Renal cortical epithelial cell (primary cell): ENCODE data around the gene DDAH2. TPM values are rescaled to one million over a fixed set of nuclear protein-coding genes. Genes with fewer than 3 reads are reported as not detected.
A peak's percentile ranks its signal among the peaks of the same experiment; 100 is the strongest.

Experiments used
- DNase-seq: peaks from one replicate; pipeline ENCODE4 v3.0.0-alpha.2; 2011; ENCODE audit warnings: low read depth
- total RNA-seq: library from RNA; depleted of rRNA; stranded (reverse); fragments of >200 nt; gene quantifications from 2 replicates; pipeline ENCODE4 v1.2.3, GENCODE V29; 2014

The DDAH2 gene, protein sequence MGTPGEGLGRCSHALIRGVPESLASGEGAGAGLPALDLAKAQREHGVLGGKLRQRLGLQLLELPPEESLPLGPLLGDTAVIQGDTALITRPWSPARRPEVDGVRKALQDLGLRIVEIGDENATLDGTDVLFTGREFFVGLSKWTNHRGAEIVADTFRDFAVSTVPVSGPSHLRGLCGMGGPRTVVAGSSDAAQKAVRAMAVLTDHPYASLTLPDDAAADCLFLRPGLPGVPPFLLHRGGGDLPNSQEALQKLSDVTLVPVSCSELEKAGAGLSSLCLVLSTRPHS
- total RNA-seq, result 101 and 121 TPM in 2 replicates

DNA sequence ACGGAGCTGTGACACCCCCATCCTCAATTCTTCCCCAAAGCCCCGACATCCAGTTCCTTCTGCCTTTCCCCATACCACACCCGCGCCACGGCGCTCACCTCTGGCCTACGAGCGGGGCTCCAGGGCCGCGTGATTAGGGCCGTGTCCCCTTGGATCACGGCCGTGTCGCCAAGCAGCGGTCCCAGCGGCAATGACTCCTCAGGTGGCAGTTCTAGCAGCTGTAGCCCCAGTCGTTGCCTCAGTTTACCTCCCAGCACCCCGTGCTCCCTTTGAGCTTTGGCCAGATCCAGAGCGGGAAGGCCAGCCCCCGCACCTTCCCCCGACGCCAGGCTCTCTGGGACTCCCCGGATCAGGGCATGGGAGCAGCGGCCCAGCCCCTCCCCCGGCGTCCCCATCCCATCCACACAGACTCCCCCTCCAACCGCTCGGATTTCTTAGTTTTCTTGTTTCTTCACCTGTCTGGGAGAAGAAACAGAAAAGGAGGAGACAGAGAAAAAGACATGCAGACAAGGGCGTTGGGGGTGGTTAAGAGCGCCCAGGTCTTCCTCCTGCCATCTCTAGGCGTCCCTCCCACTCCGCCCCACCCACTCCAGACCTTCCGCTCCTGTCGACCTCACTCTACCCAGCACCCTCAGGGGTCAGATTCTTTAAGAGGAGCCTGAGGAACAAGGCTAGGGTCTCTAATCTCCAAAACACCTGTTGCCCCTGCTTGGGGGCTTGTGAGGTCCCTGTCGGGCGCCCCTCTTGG lies at the start of gene DDAH2:
DDAH2 (minus strand) TSS at position 533 of the 748 bp plus-strand sequence; CDS start at position 395, 138 bp downstream.
- DNase-seq, result no peak

DNA sequence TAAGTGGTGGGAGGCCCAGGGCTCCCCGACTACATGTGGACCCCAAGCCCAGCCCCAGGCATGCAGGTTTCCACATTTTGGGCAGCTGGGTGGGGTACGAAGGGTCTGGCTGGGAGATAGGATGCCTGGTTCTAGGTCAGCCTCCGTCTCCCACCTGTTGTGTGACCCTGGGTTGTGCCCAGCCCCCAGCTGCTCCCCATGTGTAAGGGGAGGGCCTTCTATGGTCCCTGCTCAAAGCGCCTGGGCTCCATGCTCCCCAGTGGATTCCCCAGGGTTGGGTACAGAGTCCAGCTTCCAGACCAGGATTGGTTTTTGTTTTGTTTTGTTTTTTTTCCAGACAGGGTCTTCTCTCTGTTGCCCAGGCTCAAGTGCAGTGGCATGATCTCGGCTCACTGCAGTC lies 49.1 kb upstream of the DDAH2 start:
- no peak for DNase-seq

DNA sequence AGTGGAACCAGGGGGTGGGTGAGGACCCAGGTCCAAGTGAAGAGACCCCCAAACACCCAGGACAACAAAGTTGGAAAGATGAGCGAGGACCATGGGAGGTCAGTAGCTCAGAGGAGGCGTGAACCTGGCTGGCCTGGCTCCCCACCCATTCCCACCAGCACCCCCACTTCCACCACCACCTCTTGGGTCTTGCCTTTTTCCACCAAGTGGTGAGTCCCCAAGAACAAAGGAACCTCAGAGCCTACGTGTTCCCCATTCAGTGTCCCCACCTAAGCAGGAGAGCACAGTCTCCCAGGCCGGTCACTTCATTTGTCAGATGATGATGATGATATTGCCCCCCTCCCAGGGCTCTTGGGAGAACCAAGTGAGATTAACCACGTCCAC lies 48.6 kb upstream of the DDAH2 start:
- no peak for DNase-seq

DNA sequence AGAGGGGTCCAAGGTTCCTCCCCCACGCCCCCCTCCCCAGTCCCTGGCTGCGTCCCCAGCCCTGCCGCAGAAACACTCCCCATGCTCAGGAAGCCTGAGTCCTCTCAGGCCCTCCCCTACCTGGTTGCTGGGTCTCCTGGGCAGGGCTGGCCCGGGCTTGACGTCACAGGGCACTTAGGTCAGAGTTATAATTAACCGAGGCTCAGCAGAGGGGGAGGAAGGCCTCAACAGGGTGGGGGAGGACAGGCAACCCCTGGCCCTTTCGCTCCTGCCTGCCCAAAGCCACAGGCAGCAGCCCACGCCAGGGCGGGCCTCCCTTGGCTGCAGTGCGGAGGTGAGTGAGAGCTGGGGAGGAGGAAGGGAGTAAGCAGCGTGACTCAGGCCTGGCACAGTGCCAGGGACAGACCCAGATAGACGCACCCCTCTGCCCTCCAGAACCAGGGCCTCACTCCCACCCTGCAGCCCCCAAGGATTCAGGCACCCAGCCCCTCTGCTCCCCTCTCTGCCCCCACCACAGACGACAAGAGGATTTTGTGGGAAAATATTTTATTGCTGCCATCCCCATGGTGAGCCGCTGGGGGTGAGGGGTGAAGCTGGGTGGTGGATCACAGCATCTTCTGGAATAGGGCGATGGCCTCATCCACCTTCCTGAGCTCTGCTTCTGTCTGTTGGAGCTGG lies 48.0 kb upstream of the DDAH2 start, which contains the start of gene VWA7:
VWA7 (minus strand) TSS at position 340 of the 678 bp plus-strand sequence. CDS start 549 bp downstream, outside the sequence.
- DNase-seq, result peak; percentile 95

DNA sequence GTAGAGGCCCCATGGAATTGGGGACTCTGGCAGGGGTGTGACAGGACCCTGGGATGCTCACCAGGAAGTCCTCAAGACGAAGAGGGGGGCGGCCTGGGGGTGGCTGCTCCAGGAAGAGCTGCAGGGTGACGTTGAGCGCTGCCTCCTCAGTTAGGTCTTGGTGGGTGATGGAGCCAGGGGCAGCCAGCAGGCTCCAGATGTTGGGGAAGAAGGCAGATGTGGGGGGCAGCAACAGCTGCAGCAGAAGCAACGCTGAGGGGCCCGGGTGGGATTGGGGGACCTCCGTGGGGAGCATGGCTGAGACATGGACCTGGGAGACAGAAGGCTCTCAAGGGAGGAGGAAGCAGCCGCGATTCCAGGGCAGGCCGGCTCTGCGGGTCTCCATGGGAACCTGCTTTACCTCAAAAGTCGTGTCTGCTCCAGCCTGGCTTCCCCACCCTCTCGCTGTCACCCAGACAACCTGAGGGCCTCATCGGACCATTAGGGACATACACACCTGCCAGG lies 47.4 kb upstream of the DDAH2 start:
- DNase-seq, result no peak

DNA sequence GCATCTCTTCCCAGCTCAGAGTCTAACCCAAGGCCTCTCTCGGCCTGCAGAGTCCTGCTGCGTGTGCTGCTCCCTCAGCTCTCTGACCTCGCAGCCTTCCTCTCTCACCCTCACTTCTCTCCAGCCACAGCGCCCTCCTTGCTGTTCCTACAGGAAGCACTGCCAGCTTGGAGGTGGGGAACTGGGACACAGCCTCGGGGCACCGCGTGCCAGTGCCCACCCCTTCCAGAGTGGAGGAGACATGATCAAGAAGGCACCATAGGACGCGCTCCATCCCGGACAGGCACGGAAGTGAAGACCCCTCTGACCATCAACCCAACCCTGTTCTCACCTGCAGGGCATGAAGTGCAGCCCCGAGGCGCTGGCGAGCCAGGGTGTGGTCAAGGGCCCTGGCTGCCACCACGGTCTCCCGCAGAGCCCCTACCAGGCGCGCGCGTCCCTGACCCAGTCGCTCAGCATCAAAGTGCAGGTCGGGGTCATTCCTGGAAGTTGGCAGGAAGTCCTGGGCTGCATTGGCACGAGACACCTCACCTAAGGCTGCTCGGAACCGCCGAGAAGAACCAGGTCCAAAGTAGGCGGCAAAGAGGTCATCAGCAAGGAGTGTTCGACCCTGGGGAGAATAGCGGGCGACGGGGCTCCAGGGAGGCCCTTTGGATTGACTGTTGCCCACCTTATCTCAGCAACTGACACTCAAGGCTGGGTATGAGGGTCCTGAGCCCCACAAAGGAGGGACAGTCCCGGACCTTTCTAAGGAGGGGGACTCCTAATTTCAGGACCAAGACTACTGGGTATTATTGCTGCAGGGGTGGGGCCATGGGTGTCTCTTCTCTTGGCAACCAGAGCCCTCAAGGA lies 46.8 kb upstream of the DDAH2 start:
- DNase-seq, result no peak

DNA sequence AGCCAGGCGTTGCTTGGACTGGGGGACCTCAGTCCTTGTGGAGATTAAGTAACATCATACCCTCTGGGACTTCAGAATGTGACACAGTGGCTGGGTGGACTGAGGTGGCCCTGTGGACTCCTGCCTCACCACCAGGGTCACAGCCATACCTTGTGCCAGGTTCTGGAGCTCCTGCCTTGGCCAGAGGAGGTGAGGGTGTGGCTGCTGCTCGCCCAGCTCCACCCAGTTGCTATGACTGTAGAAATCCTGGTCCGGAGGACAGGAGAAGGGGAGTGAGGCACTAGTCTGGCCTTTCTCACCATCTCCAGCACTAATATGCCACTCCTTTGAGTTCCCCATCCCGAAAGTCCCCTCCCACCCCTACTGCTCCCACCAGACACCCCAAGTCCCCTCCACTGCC lies 46.1 kb upstream of the DDAH2 start:
- DNase-seq, result no peak

DNA sequence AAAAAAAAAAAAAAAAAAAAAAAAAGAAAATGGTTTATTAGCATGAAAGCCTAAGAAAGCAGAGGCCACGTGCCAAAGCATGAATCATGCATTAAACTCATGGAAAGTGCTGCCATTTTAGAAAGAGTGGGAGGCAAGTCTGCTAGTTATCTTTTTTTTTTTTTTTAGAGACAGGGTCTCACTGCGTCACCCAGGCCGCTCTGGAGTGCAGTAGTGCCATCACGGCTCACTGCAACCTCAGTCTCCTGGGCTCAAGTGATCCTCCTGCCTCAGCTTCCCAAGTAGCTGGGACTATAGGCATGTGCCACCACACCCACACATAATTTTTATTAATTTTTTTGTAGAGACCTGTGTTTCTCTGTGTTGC lies 42.9 kb upstream of the DDAH2 start:
- no peak for DNase-seq

DNA sequence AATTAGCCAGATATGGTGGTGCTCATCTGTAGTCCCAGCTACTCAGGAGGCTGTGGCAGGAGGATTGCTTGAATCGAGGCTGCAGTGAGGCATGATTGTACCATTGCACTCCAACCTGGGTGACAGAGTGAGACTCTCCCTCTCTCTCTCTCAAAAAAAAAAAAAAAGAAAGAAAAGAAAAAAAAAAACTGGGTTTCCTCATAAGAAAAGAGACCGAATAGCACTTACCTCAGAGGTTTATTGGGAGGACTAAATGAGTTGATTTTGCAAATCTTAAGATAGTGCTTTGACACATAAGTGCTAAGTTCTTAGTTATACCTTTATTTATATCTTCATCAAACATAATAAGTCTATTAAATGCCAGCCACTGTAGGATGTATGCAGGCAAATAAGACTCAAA lies 41.8 kb upstream of the DDAH2 start:
- DNase-seq, result no peak

DNA sequence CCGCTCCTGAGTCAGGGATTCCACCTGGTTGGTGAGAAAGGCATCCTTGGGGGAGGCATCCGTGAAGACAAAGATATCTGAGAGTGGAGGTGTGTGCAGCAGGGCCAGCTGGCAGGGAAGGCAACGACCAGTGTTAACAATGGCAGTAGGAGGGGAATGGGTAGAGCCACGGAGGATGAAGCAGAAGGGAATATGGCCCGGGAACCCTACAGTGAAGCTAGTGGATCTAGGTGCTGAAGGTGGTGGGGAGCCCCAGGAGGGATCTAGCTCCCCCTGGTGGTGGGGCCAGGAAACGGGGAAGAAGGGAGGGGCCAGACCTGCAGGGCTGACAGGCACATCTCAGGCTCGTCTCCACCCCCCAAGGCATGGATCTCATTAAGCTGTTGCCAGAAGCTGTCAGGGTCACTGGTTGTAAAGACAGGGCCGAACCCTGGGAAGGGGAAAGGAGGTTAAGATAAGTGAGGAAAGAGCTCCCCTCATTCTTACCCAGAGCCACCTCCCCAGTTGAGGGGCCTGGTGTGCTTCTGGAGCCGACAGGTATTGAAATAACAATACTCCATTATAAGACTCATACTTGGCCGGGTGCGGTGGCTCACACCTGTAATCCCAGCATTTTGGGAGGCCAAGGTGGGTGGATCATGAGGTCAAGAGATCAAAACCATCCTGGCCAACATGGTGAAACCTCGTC lies 40.7 kb upstream of the DDAH2 start:
- DNase-seq, result peak; percentile 44

DNA sequence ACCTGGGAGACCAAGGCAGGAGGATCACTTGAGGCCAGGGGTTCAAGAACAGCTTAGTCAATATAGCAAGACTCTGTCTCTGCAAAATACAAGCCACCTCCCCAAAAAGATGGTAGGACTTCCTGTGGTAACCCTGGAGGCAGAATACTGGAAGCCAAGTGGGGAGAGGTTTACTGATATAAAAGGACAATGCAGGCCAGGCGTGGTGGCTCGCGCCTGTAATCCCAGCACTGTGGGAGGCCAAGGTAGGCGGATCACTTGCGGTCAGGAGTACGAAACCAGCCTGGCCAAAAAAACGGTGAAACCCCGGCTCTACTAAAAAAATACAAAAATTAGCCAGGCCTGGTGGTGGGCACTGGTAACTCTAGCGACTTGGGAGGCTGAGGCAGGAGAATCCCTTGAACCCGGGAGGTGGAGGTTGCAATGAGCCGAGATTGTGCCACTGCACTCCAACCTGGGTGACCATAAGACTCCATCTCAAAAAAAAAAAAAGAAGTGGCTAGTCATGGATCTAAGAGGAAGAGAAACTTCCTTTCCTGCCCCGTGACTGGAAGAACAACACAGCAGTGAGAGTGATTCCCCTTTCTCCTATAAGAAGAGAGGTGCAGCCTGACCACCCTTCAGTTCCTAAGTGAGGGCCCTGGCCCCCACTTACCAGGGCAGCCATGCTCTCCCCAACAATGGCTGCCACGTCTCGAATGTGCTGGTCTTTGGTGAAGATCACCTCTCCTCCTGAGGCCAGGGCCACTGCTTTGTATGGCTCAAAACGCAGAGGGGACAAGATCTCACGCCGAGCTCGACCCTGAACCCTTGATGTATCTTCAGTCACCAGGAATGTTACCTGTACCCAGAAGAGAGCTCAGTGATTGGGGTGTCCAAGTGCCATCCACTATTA lies 39.5 kb upstream of the DDAH2 start:
- no peak for DNase-seq

DNA sequence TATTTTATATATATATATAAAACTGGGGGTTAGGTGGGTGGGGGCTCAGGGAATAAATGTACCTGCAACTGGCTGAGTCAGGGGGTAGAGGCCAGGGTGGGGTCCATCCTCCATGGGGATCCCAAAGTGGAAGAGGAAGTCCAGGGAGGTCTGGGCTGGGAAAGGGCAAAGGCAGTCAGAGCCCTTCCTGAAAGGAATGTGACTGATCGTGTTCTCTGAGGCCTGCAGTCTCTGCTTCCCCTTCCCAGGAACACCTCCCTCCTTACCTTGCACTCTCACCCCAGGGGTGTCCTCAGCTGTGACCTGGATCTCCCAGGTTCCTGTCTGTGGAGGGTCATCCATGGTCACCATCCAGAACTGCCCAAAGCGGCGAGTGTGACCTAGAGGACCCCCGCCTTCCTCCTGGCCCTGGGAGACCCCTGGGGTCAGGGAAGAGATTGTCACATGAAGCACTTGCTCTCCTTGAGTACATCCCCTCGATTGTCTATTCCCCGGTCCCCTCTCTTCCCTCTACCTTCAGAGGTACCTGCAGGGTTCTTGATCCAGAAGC lies 38.1 kb upstream of the DDAH2 start:
- no peak for DNase-seq

DNA sequence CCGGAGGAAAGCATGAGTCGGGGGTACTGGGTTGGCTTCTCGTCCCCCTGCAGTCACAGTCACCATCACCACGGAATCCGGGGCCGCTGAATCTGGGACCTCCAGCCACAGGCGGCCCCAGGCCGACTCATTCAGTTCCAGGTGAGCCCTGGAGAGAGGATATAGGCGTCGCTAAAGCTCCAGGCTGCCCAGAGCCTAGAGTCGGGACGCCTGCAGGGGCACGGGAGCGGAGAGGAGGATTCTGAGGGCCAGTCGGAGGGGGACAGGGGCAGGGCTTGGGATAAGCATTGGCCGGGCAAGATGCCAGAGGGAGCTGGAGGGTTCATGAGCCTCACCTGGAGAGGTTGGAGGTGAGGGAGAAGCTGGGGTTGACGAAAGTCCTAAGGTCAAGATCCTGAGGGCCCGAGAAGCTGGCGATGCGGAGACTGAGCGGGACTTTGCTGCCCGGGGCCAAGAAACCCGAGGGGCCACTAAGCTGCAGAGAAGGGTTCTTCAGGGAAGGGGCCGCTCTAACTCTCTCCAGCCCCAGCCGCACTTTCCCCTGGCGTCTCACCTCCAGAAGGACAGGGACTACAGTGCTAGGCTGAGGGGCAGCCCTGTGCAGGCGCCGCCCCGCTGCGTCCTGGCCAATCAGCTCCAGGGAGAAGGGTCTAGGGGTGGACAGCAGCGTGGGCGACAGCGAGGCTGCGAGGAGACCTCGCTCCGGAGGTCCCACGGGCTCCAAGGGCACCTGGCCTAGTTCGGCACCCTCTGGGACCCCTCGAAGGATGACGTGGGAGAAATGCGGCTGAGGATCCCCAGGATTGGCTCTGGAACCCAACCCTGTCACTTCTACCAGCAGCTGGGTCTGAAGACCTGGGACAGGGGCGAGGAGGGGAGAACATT lies 37.1 kb upstream of the DDAH2 start:
- DNase-seq, result no peak

DNA sequence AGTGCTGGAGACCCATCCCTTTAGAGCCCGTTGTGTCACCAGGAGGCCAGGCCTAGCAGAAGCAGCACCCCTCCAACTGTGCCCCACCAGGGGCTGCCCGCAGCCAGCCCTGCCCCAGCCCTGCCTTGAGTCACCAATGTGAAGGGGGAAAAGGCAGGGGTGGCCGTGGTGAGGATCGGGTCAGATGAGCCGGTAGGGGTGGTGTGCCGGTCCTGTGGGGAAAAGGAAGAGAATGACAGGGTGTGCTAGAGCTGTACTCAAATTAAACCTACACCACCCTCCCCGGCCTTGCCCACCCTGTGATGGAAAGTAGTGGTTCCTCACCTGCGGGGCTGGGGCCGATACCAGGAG lies 36.4 kb upstream of the DDAH2 start:
- DNase-seq, result no peak

DNA sequence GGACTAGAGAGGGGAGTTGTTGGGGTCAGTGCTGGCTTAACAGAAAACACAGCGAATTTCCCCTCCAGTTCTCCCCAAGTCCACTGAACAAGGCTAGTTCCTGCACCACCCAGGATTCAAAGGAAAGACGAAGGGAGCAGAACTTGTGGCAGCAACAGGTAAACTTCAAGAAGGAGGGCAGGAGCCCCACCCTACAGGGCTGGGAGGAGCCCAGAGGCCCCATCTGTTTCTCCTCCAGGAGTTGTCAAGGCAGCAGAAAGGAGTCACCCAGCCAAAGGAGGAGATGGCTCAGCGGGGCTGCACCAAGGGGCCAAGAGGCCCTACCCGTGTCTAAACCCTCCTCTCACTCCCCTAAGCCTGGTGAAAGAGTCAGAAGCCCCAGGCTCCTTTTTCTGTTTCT lies 35.1 kb upstream of the DDAH2 start:
- no peak for DNase-seq

DNA sequence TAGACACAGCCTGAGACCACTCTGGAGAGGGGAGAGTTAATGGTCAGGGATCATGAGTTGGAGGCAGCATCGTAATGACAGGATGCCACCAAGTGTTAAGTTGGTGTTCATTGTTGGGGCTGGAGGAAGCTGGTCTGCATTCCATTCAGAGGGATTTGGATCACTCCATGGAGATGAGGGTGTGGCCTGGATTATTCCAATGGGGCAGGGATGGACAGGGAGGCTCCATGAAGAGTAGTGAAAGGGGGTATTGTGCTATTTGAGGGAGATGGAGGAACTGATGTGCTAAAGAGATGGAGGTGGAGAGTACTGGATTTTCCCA lies 34.5 kb upstream of the DDAH2 start:
- DNase-seq, result peak; percentile 45

DNA sequence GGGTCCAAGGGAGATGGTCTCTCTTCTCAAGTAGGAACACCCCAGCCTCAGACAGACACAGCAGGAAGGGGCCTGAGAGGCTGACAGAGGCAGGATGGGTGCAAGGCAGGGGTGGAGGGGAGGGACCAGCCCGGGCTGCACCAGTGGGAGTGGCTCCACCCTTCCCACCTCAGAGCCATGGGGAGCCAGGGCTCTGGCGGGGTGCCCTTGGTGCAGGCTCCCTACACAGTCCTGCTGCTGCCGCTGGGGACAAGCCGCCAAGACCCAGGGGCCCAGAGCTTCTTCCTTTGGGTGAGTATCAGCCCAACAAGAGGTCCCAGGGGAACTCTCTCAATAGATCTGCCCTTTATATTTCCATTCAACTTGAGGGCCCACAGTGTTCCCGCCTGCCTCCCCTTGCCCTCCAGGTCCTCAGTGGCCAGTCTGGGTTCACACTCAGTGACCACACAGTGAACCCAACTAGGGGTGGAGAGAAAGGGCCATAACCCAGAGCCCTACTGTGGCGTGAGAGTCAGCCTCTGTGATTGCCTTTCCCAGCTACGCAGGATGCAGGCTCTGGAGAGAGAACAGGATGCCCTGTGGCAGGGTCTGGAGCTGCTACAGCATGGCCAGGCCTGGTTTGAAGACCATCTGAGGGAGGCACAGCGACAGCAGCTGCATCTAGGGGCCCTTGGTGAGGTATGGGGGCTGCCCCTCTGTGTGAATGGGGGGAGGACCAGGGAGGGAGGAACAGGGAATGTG lies 33.9 kb upstream of the DDAH2 start:
- no peak for DNase-seq

DNA sequence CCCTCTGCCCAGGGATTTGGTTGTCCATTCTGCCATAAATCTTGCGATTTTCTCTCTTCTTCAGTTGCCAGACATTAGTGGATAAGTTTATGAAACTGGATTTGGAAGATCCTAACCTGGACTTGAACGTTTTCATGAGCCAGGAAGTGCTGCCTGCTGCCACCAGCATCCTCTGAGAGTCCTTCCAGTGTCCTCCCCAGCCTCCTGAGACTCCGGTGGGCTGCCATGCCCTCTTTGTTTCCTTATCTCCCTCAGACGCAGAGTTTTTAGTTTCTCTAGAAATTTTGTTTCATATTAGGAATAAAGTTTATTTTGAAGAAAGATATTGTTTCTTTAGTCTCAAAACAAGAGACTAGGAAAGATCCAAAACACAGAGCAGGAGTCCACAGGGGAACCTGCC lies 33.3 kb upstream of the DDAH2 start, which contains the start of gene SAPCD1:
SAPCD1 (plus strand) TSS at position 301 of the 400 bp plus-strand sequence. CDS start 399 bp downstream, outside the sequence.
- DNase-seq, result no peak
